Astrocyte of the spinal cord (primary cell): ENCODE results near the gene MAN2B2.

Experiments used
- DNase-seq: peaks from one replicate; pipeline ENCODE4 v3.0.0; 2011; ENCODE audit warnings: low read depth, low spot score
- H3K4me3 ChIP-seq: 2 replicates; pipeline ENCODE4 v1.5.1; 2011; ENCODE audit warnings: low read depth, mild to moderate bottlenecking, low read length, moderate library complexity
- CTCF ChIP-seq: IDR thresholded peaks from 2 replicates; pipeline ENCODE4 v1.5.1; 2012; ENCODE audit warnings: low read depth, mild to moderate bottlenecking, low read length, inconsistent platforms
- in situ Hi-C: cut with HindIII; loops from 2 replicates; pipeline ENCODE4 v1.10.0; 2017; ENCODE audit warnings: low sequenced_read_pairs

Gene MAN2B2

GRCh38 chr4:6634746-6635145 is 59.8 kb downstream of the MAN2B2 start:
- TF ChIP-seq CTCF: no peak
- no peak for DNase-seq
- H3K4me3 ChIP-seq: no peak overlapping the region
- in situ Hi-C loops: no loop called here

- in situ Hi-C loops: no loop called here
- no peak overlapping the region for H3K4me3 ChIP-seq
- TF ChIP-seq CTCF: no peak
- no peak for DNase-seq
Observed at GRCh38 chr4:6639137-6639680, 64.2 kb downstream of the MAN2B2 start.

GRCh38 chr4:6640292-6641163 is 65.5 kb downstream of the MAN2B2 start, which contains the start of gene MRFAP1:
TSS of gene MRFAP1 (plus strand) at chr4:6640685. CDS start at chr4:6640863, 178 bp downstream.
- H3K4me3 ChIP-seq: peak within 1 kb of the TSS; percentile 87
- peak; percentile 97 for DNase-seq
- TF ChIP-seq CTCF: no peak
- in situ Hi-C loops: no loop called here

GRCh38 chr4:6641164-6641970 is 66.4 kb downstream of the MAN2B2 start:
- H3K4me3 ChIP-seq: peak overlapping the region; percentile 87
- in situ Hi-C loops: no loop called here
- no peak for TF ChIP-seq CTCF
- peak; percentile 37 for DNase-seq

DNA sequence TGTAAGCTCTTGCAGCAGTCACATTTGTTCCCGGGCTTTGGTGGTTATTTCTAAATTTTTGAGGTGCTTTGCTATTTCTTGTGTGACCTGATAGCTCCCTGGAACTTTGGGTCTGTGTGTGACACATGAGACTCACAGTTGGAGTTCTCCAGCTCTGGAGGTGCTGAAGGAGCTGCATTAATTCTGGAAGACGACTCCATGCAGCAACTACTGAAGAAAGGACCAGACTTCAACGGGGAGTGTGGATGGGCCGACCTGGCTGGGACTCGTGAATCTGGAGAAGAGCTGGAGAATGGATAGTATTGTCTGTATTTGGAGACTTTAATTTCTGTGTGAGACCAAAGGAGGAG is 67.0 kb downstream of the MAN2B2 start:
- H3K4me3 ChIP-seq: peak overlapping the region; percentile 87
- DNase-seq: no peak
- TF ChIP-seq CTCF: no peak
- in situ Hi-C loops: no loop called here

DNA sequence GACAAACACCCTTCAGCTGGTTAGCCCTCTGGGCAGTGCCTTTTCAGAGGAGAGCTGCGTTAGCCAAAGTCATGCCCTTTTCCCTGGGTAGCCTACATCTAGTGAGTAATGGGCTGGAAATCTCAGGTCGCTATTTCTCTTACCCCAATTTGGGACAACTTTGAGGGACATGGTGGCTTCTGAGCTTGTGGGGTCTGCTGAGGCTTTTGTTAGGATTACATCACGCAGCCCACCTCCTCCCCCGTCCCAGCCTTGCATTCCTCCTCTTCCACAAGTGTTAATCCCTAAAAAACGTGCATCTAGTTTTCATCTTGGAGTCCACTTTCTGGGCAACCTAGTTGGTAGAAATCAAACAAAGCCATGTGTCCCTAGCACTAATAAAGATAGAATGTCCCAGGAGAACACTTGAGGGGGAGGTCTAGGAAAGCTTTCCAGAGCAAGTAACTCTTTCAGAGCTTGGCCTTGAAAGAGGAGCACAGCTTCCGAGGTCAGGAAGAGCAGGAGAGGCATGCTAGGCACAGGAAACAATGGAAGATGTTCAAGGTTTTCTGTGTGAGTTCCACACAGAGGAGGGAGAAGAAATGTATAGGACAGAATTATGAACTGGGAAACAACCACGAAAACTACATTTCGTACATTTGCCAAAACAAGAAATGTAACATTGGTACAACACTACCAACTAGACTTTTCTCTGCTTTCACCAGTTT is 68.3 kb downstream of the MAN2B2 start:
- no peak for TF ChIP-seq CTCF
- DNase-seq: no peak
- in situ Hi-C loops: no loop called here
- H3K4me3 ChIP-seq: no peak overlapping the region
